Right ventricle myocardium inferior (tissue), 1 donor: ENCODE data around the gene SUMO4. TPM values are rescaled to one million over a fixed set of nuclear protein-coding genes. Genes with fewer than 3 reads are reported as not detected.

Experiments
- ATAC-seq: fragments of 200-7000 bp; cut with Tn5 transposase; one replicate; pipeline ENCODE4 v1.9.1; 2020; ENCODE audit warnings: mild to moderate bottlenecking, moderate library complexity
- DNase-seq: peaks from one replicate; pipeline ENCODE4 v3.0.0; 2021; ENCODE audit errors: missing footprints
- intact Hi-C: fragments of 100-400 bp; cut with DNase I; formaldehyde crosslinking; loops from one replicate; pipeline ENCODE4 v1.11.0; 2022
- total RNA-seq: library from RNA; stranded (reverse); fragmentation: NEBNext Ultra II Directional; extraction: Animal tissue kit (Norgen Biotek cat#: 25700); gene quantifications from one replicate; pipeline ENCODE4 v1.2.1, GENCODE V29; 2021
- donor health status: DM: no; HTN: yes; CAD: no; lungs with severe emphysema.

Gene SUMO4
- total RNA-seq, 1 donor from 2014 or later = not detected

- intact Hi-C loops = no loop called here
- no peak for DNase-seq
- ATAC-seq = no peak
These were observed 23.9 kb downstream of the SUMO4 start for GRCh38 chr6:149423964-149424440.

- no peak for ATAC-seq
- intact Hi-C loops = no loop called here
- DNase-seq = no peak
These were observed 25.2 kb downstream of the SUMO4 start for GRCh38 chr6:149425224-149425623.

DNA sequence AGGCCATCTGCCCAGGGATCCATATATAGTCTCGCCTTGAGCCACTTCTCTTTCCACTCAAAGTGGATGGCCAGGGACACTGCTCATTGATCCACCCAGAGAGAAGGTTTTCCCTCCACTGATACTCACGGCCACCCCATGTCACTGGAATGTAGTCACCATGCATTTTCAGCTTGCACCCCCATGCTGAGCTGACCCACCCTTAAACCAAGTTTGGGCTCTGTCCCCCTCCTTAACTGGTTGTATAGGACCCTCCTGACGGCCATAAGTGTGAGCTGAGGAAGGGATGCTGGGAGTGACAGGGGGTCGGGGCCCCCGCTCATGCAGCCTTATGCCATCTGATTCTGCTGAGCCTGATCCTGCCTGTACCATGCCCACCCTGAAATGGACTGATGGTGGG is 25.7 kb downstream of the SUMO4 start:
- intact Hi-C loops = no loop called here
- DNase-seq (no peak), ATAC-seq (no peak)

DNA sequence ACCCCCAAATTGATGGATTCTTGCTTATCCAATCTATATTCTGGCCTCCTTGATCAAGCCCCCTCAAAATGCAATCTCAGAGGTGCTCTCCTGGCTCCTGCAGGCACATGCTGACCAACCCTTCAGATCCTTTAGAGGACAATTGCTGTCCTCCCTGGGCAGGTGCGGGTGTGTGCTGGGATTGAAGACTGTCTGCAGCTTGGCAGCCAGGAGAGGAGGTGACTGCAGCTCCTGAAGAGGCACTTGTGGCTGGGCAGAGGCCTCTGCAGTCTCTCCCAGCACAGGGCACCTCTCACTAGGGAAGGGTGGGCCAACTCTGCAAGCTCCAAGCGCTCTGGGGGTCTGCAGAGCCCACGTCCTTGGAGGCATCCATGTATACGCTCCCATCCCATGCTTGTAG is 28.5 kb downstream of the SUMO4 start:
- no peak for ATAC-seq
- intact Hi-C loops = no loop called here

GRCh38 chr6:149429427-149430360 is 29.6 kb downstream of the SUMO4 start:
- intact Hi-C loops = no loop called here
- ATAC-seq (no peak), DNase-seq (no peak)

More for the DNA sequence above, 28.5 kb downstream of the SUMO4 start:
- DNase-seq = no peak

- peak; percentile 92 for ATAC-seq
- intact Hi-C loops = loop anchor here (1.0 to 2.0 kb wide), 2 partner anchors 350 to 403 kb away; no protein-coding TSS in a partner anchor
- DNase-seq = peak; percentile 93
These were observed 32.1 kb downstream of the SUMO4 start for GRCh38 chr6:149431905-149432775.

DNA sequence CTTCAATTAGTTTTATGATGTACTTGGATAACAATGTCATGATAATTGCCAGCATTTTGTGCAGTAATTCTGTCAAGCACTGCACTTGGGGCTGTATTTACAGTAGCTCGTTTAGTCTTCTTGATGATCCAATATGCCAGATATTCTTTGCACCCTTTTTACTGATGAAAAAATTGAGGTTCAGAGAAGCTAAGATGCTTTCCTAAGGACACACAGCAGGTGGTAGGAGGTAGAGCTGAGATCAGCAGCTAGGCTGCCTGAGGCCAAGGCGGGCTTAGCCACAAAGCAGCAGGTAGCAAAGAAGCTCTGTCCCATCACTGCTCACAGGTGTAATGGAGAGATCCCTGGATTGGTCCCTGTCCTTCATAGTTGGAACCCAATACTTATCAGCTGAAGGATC is 33.3 kb downstream of the SUMO4 start:
- intact Hi-C loops = loop anchor here (2.0 kb wide), 1 partner anchor 405 kb away; no protein-coding TSS in a partner anchor
- DNase-seq = no peak
- ATAC-seq = no peak

GRCh38 chr6:149433881-149434280 is 33.8 kb downstream of the SUMO4 start:
- intact Hi-C loops = loop anchor here (2.0 kb wide), 1 partner anchor 405 kb away; no protein-coding TSS in a partner anchor
- ATAC-seq (no peak), DNase-seq (no peak)

DNA sequence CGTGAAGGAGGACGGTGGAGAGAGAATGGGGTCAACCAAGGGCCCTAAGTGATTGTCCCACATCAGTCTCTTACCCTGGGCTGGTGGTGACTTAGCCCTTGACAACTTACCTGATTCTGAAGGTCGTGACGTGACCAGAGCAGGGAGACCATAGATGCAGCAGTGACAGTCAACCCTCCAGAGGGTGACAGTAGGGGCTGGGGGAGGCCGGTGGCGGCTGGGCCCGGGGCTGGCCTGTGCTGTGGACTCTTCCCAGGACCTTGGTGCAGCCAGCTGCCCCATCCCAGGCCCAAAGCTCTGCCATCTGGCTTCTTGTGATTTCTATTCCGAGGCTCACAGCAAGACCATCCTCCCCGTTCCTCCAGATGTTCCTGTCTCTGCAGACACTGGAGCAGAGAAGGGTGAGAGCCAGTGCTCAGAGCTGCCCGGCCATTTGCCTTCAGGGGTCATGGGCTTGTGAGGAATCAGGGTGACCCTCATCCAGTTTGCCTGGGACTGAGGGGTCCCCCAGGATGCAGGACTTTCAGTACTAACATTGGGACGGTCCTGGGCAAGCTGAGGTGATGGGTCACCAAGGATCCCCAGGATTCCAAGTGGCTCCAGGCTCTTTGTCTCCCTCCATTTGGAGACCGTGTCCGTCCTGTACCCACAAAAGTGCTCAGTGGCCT is 36.0 kb downstream of the SUMO4 start:
- DNase-seq (no peak), ATAC-seq (no peak)
- intact Hi-C loops = loop anchor here (5.0 kb wide), 1 partner anchor 81 kb away; no protein-coding TSS in a partner anchor

- no peak for ATAC-seq
- intact Hi-C loops = loop anchor here (5.0 kb wide), 1 partner anchor 81 kb away; no protein-coding TSS in a partner anchor
- no peak for DNase-seq
These were observed 36.6 kb downstream of the SUMO4 start for GRCh38 chr6:149436647-149437046.

DNA sequence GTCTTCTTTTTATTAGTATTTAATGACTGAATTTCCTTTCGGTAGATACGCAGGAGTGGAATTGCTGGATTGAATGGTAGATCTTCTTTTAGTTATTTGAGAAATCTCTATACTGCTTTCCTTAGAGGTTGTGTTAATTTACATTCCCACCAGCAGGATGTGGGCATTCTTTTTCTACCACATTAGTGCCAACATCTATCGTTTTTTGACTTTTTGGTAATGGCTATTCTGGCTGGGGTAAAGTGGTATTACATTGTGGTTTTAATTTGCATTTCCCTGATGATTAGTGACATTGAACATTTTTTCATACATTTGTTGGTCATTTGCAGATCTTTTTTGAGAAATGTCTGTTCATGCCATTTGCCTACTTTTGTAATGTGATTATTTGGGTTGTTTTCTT is 37.1 kb downstream of the SUMO4 start:
- intact Hi-C loops = loop anchor here (5.0 kb wide), 1 partner anchor 80 kb away; no protein-coding TSS in a partner anchor
- no peak for ATAC-seq
- DNase-seq = no peak

- DNase-seq (no peak), ATAC-seq (no peak)
- intact Hi-C loops = loop anchor here (5.0 kb wide), 1 partner anchor 78 kb away; no protein-coding TSS in a partner anchor
These were observed 38.8 kb downstream of the SUMO4 start for GRCh38 chr6:149438855-149439254.

GRCh38 chr6:149439626-149440025 is 39.6 kb downstream of the SUMO4 start:
- intact Hi-C loops = loop anchor here (5.0 kb wide), 1 partner anchor 78 kb away; no protein-coding TSS in a partner anchor
- DNase-seq (no peak), ATAC-seq (no peak)

GRCh38 chr6:149440735-149441671 is 40.9 kb downstream of the SUMO4 start:
- DNase-seq = no peak
- intact Hi-C loops = no loop called here
- no peak for ATAC-seq

GRCh38 chr6:149441740-149442139 is 41.7 kb downstream of the SUMO4 start:
- ATAC-seq = no peak
- intact Hi-C loops = no loop called here
- DNase-seq = no peak

GRCh38 chr6:149443411-149444181 is 43.5 kb downstream of the SUMO4 start:
- intact Hi-C loops = no loop called here
- no peak for DNase-seq

More at GRCh38 chr6:149443411-149444181, 43.5 kb downstream of the SUMO4 start:
- no peak for ATAC-seq
